GM18861 (cell line): ENCODE measurements around the gene SYNM.
"Not testable (repeated sequence)": the region's sequence is repeated elsewhere in the genome, so short reads cannot be mapped to it uniquely, and the experiment has no call there.

Experiments
- ATAC-seq: cut with Tn5 transposase; IDR thresholded peaks from one replicate; pipeline ENCODE4 v1.9.1; 2021; ENCODE audit not compliant: unreplicated experiment

Gene SYNM

DNA sequence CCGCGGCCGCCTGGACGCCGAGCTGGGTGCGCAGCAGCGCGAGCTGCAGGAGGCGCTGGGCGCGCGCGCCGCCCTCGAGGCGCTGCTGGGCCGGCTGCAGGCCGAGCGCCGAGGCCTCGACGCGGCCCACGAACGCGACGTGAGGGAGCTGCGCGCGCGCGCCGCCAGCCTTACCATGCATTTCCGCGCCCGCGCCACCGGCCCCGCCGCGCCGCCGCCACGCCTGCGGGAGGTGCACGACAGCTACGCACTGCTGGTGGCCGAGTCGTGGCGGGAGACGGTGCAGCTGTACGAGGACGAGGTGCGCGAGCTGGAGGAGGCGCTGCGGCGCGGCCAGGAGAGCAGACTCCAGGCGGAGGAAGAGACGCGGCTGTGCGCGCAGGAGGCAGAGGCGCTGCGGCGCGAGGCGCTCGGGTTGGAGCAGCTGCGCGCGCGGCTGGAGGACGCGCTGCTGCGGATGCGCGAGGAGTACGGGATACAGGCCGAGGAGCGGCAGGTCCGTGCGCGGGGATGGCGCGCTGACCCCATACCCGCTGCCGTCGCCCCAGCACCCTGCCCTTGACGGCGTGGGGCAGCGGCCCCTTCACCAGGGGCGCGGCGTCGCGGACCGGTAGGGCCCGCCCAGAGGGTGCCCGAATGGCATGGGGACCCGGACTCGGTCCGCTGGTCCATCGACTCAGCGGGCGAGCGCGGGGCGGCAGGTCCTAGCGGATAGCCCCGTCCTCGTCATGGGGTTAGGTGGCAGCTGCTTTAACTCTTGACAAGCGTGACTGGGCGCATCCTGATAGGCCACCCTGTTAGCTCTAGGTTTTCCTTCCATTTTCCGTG lies 848 bp downstream of the SYNM start:
- ATAC-seq, result peak; percentile 23

DNA sequence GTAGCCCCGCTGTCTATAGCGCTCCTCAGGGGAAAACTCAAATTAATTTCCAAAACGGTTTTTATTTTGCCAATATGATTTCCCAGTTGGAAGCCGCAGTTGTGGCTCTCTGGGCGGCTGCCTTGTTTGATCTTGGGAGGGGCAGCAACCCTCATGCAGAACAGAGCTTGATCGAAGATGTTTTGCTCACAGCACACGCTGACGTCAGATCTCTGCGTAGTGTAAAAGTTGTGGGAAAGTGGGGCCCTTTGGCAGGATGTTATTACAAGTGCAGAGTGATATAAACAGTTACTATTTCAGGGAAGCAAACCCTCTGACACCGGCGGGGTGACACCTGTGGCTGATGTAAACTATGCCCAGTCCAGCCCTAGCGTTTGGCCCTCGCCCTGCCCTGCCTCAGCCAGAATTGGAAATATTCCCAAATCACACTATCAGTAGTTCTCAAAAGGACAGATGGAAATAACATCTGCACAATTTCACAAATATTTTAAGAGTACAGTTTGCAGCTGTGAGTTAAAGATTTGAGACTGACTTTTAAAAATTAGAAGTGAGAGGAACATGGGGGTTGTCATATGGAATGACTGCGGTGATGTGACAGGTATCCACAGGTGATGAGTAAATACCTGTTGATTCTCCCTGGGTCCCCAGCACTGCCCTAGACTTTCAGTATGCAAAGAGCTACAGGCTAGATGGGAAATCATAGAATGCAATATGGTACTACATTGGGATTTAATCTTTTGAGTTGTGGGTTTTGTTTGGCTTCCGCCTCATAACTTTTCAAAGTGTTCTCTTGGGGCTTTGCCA lies 1.7 kb downstream of the SYNM start:
- ATAC-seq, result no peak

DNA sequence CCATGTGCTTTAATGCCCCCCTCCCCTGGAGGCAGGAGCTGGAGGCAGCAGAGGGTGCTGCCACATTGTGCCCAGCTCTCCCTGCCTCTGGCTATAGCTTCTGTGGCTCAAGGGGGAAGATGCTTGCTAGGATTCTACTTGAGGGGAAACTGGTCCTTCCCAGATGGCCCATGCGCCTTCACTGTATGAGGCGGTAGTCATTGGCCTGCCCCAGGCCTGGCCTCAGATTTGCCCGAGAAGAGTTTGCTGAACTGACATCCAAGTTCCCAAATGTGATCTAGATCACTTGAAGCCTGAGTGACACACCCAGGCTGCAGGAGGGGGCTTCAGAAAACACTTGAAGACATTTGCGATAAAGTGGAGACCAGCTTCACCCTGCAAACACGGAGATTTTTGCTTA lies 4.1 kb downstream of the SYNM start:
- no peak for ATAC-seq

DNA sequence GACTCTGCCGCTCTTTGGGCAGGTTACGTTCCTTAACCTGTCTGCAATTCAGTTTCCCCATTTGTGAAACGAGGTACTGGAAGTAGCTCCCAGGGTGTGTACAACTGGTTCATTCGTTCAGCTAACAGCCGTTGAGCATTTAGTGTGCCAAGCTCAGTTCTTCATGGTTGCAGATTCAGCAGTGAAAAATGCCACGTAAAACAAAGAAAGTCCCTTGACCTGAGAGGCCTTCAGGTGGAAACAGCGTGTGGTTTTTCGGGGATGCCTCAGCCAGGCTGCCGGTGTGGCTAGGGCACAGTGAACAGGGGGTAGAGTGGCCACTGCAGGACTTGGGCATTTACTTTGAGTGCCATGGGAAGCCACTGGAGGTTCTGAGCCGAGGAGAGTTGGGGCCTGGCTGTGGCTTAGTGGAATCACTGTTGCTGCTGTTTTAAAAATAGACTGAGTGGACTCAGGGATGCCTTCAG lies 4.7 kb downstream of the SYNM start:
- ATAC-seq, result no peak

DNA sequence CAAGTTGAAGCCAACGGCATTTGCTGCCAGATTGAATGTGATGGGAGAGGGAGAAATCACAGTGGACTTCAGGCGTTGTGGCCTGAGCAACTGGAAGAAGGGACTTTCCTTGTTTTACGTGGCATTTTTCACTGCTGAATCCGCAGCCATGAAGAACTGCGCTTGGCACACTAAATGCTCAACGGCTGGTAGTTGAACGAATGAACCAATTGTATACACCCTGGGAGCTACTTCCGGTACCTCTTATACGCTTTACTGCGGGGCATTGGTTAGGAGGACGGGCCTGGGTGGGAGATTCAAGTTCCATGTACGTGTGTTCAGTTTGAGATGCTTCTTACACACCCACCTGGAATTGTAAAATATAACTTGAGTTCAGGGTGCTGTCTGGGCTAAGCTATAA lies 5.2 kb downstream of the SYNM start:
- ATAC-seq, result no peak

DNA sequence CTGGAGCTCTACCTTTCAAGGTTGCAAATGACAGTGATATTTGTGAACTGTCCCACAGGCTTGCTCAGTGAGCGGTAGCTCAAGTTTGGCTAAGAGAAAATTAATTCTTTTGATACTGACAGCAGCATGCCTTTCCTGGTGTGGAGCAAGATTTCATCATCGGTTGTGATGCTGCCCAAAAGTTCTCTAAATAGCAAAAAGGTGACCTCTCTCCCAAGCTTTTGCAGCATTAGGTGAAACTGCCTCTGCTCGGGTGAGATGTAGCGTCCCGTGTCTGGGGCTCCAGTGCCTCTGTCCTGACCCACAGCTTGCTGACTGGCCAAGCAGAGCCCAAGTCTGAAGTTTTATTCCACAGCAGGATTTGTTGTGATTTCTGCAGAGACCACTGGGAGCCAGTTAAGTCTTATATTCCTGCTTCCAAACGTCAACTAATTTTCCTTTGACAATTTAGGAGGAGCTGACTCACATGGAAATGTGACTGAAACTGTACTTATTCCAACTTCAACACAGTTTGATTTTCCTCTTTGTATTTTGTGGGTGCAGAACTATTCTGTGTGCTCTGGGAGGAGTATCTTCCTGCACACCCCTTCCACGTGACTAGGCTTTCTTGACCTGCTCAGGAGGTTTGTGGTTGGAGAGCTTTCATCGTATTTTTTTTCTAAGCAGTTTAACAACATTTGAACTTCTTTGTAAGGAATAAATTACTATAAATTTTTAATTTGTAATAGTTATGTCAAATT lies 5.9 kb downstream of the SYNM start:
- ATAC-seq, result no peak

DNA sequence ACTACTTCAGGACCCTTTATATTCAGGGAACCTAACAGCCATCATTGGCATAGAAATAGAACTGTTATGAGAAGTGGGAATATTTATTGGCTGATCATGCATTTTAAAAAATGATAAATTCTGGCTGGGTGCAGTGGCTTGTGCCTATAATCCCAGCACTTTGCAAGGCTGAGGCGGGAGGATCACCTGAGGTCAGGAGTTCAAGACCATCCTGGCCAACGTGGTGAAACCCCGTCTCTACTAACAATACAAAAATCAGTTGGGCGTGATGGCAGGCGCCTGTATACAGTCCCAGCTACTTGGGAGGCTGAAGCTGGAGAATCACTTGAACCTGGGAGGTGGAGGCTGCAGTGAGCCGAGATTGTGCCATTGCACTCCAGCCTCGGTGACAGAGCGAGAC lies 6.8 kb downstream of the SYNM start:
- ATAC-seq, result not testable (repeated sequence)

DNA sequence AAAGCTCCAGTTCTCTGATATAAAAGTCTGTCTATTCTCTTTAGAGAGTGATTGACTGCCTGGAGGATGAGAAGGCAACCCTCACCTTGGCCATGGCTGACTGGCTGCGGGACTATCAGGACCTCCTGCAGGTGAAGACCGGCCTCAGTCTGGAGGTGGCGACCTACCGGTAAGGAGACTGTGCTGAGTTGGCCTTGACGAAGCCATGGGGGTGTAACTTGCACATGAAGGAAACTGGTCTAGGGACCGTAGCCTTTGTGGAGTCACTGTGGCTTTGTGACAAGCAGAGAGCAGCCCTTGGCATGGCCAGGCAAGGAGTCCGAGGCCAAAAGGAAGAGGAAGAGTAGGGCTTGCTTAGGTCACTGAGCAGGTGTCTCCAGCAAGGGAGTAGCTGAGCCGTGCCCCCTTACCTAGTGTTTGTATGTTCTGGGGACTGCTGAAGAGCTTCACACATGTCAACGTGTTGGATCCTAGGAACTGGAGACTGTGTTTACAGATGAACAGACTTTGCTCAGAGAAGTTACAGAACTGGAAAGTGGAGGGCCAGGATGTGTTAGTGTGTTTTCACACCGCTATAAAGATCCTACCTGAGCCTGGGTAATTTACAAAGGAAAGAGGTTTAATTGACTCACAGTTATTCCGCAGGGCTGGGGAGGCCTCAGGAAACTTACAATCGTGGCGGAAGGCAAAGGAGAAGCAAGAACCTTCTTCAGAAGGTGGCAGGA lies 8.8 kb downstream of the SYNM start:
- no peak for ATAC-seq

DNA sequence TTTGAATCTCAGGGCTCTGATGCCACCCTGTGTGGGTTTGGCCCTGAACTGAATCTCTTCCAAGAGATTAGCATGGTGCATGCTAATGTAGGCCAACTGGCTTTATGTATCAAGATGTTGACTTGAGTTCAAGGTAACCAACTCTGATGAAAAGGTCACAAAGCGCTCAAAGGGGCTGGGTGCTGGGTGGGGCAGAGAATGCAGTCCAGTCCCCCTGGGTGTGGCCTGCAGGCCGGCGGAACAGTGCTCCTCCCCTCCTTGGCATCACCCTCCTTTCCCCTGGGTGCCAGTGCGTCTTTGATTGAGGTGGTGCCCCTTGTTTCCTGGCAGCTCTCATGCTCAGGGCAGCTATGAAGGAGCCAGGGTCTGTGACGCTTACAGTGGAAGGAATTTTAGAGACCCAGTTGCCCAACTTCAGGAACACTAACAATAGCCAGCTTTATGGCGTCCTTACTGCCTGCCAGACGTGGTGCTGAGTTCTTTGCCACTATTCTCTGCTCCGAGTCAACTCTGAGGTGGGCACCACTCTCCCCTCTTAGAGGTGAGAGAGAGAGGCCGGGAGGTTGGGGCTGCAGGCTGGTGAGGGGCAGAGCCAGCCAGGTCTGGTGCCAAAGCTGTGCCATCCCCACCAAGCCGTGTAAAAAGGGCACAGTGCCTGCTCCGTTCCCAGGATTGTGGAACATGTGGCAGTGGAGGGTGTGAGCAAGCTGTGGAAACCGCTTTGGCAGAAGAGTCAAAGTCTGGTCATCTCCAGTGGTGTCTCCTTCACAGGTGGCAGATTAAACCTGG lies 9.8 kb downstream of the SYNM start:
- ATAC-seq, result no peak

DNA sequence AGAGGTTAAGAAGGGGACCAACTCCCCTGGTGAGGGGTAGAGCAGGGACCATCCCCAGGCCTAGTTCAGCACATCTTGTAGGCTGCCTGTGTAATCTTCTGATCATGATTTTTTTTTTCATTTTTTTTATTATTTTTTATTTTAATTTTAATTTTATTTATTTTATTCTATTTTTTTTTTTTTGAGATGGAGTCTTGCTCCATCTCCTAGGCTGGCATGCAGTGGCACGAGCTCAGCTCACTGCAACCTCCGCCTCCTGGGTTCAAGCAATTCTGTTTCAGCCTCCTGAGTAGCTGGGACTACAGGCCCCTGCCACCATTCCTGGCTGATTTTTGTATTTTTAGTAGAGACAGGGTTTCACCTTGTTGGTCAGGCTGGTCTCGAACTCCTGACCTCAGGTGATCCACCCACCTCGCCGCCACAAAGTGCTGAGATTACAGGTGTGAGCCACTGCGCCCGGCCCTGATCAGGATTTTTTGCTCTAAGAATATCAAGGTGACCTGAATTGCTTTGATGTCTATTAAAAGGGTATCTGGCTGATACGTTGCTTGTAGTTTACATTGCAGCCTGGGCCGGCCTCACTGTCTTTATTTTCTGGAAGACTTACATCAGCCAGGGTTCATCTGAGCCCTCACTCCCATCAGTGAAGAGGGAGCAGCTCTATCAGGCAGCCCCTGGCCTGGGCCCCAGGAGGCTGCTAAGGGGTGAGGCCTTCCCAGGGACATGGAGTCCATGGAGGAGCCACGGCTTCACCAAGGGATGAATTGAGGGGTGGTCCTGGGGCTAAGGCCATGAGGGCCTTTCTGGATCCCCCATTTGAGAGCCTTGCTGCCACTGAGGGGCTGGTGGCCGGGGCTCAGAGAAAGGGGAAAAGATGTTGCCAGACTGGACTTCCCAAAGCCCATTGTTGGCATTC lies 10.7 kb downstream of the SYNM start:
- no peak for ATAC-seq

DNA sequence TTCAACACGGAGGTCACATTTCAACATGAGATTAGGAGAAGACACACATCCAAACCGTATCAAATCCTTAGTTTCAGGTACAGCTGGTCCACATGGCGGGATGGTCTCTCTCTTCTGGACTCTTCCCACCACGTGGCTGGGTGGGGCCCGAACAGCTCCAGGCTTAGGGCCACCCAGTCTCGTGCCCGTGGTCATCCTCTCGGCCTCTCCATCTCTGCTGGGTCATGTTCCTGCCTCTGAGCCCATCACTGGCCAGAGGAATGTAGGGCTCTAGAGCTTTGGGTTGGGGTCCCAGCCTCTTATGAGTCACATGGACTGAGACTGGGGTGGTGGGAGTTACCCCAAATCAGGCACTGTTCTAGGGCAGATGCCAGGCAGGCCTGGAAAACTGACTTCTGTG lies 12.2 kb downstream of the SYNM start:
- no peak for ATAC-seq

DNA sequence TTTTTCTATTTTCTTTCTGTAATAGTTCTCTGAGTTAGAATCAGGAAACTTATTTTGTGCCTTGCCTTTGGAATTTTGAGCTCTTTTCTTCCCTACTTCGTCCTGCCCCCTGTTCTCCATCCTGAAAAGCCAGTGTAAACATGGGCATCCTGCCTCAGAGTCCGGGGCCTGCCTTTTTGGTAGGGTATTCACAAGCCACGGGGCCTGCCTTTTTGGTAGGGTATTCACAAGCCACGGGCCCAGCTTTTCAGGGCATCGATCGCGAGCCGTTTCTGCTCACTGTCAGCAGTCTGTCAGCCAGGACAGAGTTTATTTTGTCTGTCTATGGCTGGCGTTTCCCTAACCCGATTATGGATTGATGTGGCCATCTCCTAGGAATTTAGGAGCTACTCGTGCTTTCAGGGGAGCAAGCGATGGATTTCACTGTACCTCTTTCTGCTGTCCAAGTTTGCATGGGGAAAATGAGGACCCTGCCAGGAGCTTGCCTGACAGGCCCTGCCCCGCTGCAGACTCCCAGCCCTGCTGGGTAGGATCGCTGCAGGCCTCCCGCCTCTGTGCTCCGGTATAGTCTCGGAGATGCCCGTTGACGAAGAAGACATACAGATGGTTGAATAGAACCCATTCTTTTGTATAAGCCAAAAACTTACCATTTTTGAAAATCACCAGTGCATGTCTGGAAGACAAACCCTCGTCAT lies 12.8 kb downstream of the SYNM start:
- ATAC-seq, result no peak

DNA sequence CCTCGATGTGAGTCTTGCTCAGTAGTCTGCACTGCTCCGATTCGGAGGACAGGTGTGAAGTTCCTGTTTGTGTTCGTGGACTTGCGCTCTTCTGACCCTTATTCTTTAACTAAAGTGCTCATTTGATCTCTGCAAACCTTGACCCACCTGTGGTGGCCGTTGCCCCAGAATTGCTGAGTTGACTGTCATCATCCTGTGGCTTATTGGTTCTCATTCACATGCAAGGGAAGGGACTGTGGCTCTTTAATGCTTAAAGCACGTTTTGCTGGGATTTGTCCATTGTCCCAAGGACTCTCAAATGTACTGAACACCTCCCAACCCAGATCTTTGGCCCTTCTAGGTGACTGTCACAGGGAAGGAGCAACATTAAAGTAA lies 13.4 kb downstream of the SYNM start:
- ATAC-seq, result no peak

DNA sequence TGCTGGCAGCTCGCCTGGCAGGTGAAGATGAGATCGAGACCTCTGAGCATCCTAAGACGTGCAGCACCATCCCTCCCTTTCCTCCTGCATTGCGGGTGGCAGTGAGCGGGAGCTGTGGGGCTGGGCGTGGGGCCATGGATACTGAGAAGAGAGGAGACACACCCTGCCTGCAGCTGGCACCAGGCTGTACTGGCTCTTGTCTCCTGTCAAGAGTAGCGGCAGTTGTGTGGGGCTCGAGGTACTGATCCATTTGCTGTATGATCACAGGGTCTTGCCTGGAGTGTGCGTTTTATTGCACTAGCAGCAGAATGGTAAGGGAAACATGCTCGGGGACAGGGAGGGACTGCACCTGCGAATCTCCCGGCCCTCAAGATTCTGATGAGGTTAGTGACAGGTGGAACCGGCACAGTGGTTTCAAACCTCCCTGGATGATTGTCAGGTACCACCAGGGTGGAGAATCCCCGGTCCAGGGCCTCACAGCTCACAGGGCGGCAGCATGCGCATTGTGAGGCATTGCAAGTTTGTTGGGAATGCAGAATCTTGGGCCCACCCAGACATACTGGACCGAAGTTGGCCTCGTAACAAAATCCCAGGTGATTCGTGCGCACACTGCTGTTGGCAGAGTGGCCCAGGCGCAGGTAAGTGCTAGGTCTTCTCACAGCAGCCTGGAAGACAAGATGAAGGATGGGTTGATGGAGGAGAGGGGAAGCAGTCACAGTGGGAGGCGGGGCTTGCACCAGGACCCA lies 14.1 kb downstream of the SYNM start:
- ATAC-seq, result no peak

DNA sequence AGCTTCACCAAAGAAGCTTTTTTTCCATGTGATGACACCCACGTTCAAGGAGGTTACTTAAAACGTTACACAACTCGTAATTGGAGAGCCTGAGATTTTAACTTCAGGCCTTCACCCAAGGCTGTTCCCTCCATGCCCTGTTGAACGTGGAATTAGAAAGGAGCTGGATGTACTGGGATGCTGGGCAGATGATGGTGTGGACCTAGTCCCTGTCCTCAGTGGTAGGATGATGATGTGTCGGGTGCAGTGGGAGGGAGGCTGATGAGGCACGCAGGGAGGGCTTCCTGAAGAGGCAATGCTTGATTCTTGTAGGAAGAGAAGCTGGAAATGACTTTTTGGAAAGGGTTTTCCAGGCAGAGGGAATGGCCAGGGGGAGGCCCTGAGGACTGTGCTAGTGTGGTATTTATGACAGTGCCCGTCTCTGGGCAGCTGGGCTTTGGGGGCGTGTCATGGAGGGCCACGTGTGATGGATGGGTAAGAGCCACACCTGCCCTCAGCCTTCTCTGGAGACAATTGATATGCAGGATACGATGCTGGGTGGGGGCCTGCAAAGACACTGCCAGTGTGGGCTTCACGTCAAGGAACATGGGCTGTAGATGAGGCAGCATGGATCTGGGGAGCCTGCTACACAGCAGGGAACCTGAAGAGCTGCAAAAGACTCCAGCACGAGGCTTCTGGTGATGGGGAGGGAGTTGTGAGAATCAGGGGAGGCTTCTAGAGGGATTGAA lies 15.3 kb downstream of the SYNM start:
- ATAC-seq, result no peak

DNA sequence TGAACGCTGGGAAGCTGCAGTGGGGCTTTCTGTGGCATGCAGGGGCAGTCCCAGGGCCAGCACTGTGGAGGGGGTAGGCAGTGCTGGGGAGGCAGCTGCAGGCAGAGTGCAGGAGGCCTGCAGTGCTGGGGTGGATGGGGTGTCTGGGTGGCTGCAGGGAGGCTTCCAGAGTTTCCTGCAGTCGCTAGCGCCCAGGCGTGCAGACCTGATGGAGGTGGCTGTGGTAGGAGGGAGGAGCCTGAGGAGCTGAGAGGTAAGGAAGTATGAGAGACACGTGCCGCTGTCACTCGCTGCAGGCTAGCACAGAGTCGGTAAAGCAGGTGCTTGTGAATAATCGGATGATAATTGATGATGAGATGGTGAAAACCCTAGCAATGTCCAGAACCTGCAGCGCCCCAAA lies 16.3 kb downstream of the SYNM start:
- no peak for ATAC-seq
